Esophagus muscularis mucosa (tissue), 4 donors: ENCODE data around the gene B3GNT2.

Source experiments
- EP300 ChIP-seq: sonication (generic); formaldehyde crosslinking; IDR thresholded peaks from one replicate; pipeline ENCODE4 v1.6.1; 2017; ENCODE audit warnings: antibody characterized with exemption
- POLR2A ChIP-seq: fragments of 450-650 bp; IDR thresholded peaks from one replicate; pipeline ENCODE4 v1.6.1; 2017; ENCODE audit warnings: antibody characterized with exemption, moderate library complexity, mild to moderate bottlenecking, low read depth
- POLR2AphosphoS5 ChIP-seq, 2 donors: sonication (generic); formaldehyde crosslinking; IDR thresholded peaks; one replicate each; pipeline ENCODE4 v1.6.1; 2017; ENCODE audit warnings: antibody characterized with exemption in 2 of 2
- TF ChIP-seq, protein P1 (sequence below), 3 experiments: fragments of 200-600 bp in 2 of 3; fragments of 450-650 bp in 1 of 3; sonication (generic) in 2 of 3; IDR thresholded peaks; one replicate each; pipeline ENCODE4 v1.5.1; 2017 to 2019; ENCODE audit warnings: antibody characterized with exemption in 3 of 3, mild to moderate bottlenecking in 2 of 3, moderate library complexity in 1 of 3

DNA sequence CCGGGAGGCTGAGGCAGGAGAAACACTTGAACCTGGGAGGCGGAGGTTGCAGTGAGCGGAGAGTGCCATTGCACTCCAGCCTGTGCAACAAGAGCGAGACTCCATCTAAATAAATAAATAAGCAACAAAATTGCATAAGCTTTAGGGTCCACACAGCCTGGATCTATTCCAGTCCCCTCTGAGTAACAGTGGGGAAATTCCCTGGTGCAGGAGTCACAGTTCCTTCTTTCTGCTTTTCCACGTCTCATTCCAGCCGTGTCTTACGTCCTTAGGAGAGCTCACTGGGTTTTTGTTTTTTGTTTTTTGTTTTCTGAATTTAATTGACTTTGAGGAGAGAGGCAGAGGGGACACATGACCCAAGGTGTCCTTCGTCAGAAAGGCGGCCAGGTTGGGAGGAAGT, 44.6 kb downstream of the B3GNT2 start:
- TF ChIP-seq, protein P1, sequence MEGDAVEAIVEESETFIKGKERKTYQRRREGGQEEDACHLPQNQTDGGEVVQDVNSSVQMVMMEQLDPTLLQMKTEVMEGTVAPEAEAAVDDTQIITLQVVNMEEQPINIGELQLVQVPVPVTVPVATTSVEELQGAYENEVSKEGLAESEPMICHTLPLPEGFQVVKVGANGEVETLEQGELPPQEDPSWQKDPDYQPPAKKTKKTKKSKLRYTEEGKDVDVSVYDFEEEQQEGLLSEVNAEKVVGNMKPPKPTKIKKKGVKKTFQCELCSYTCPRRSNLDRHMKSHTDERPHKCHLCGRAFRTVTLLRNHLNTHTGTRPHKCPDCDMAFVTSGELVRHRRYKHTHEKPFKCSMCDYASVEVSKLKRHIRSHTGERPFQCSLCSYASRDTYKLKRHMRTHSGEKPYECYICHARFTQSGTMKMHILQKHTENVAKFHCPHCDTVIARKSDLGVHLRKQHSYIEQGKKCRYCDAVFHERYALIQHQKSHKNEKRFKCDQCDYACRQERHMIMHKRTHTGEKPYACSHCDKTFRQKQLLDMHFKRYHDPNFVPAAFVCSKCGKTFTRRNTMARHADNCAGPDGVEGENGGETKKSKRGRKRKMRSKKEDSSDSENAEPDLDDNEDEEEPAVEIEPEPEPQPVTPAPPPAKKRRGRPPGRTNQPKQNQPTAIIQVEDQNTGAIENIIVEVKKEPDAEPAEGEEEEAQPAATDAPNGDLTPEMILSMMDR (IDR thresholded peaks at IDR 0.05), result no peak
- TF ChIP-seq POLR2AphosphoS5 (IDR thresholded peaks at IDR 0.05) (no peak), POLR2A (no peak), EP300 (no peak)
